SK-N-SH (cell line): ENCODE results near the gene ZC3HAV1L. TPM values are rescaled to one million over a fixed set of nuclear protein-coding genes. Genes with fewer than 3 reads are reported as not detected.

Experiments
- CTCF ChIA-PET: fragments of 300-600, 350-600 bp; formaldehyde crosslinking; extraction: SDS; loops from one replicate; lab custom pipeline; 2021; lab: Yijun Ruan, JAX
- POLR2A ChIA-PET: fragments of 350-600 bp; sonication (Branson Sonifier 250); formaldehyde crosslinking; extraction: SDS; loops from one replicate; lab custom pipeline; 2020; ENCODE audit warnings: antibody characterized with exemption, inconsistent platforms; lab: Yijun Ruan, JAX
- DNase-seq: peaks from one replicate; pipeline ENCODE4 v3.0.0; 2012
- H2AFZ ChIP-seq: fragments of 200-600 bp; sonication (generic); 2 replicates; pipeline ENCODE4 v1.8.1; 2016; ENCODE audit warnings: antibody characterized with exemption, mild to moderate bottlenecking, low read depth
- H3F3A ChIP-seq: fragments of 200-600 bp; sonication (generic); replicated peaks from 2 replicates; pipeline ENCODE3; 2016; ENCODE audit warnings: antibody characterized with exemption, mild to moderate bottlenecking; ENCODE audit not compliant: insufficient read depth
- H3K27ac ChIP-seq, 2 experiments: fragments of 200-500 bp in 1 of 2; fragments of 200-600 bp in 1 of 2; sonication (Bioruptor generic) in 1 of 2; sonication (generic), shearing (Covaris generic) in 1 of 2; 2 replicates each; pipeline versions ENCODE4 v1.5.1 to v1.6.1; 2014 to 2016; ENCODE audit warnings: low read depth in 2 of 2, inconsistent platforms in 1 of 2, low read length in 1 of 2, mild to moderate bottlenecking in 1 of 2, mixed read lengths in 1 of 2
- H3K27me3 ChIP-seq: fragments of 200-600 bp; sonication (generic), shearing (Covaris generic); 2 replicates; pipeline ENCODE4 v1.6.1; 2016; ENCODE audit warnings: mixed run types; ENCODE audit not compliant: insufficient read depth
- H3K36me3 ChIP-seq, 2 experiments: fragments of 200-500 bp in 1 of 2; fragments of 200-600 bp in 1 of 2; sonication (Bioruptor generic) in 1 of 2; sonication (generic) in 1 of 2; replicated peaks in 1 of 2; 2 replicates each; pipeline versions ENCODE3 to v1.5.1; 2014 to 2016; ENCODE audit warnings: low read length in 1 of 2, mild to moderate bottlenecking in 1 of 2; ENCODE audit not compliant: insufficient read depth in 2 of 2, control insufficient read depth in 1 of 2
- H3K4me1 ChIP-seq, 2 experiments: fragments of 200-500 bp in 1 of 2; fragments of 200-600 bp in 1 of 2; sonication (Bioruptor generic) in 1 of 2; sonication (generic), shearing (Covaris generic) in 1 of 2; 2 replicates each; pipeline versions ENCODE4 v1.5.1 to v1.6.1; 2014 to 2016; ENCODE audit warnings: low read depth in 1 of 2, low read length in 1 of 2, mixed run types in 1 of 2; ENCODE audit not compliant: insufficient read depth in 2 of 2, control insufficient read depth in 1 of 2
- H3K4me2 ChIP-seq: fragments of 200-600 bp; sonication (generic), shearing (Covaris generic); 2 replicates; pipeline ENCODE4 v1.6.1; 2017; ENCODE audit warnings: mixed run types
- H3K4me3 ChIP-seq, 2 experiments: fragments of 200-500 bp in 1 of 2; fragments of 200-600 bp in 1 of 2; sonication (Bioruptor generic) in 1 of 2; sonication (generic), shearing (Covaris generic) in 1 of 2; 2 replicates each; pipeline versions ENCODE4 v1.5.1 to v1.8.1; 2014 to 2016; ENCODE audit warnings: low read depth in 2 of 2, inconsistent platforms in 1 of 2, low read length in 1 of 2, mild to moderate bottlenecking in 1 of 2, mixed read lengths in 1 of 2, moderate library complexity in 1 of 2
- H3K79me2 ChIP-seq: fragments of 200-600 bp; sonication (generic); 2 replicates; pipeline ENCODE4 v1.8.1; 2017; ENCODE audit warnings: mild to moderate bottlenecking; ENCODE audit not compliant: insufficient read depth
- H3K9ac ChIP-seq: fragments of 200-600 bp; sonication (generic); 2 replicates; pipeline ENCODE4 v1.6.1; 2017; ENCODE audit warnings: mixed run types
- H3K9me2 ChIP-seq: fragments of 200-600 bp; sonication (generic); 2 replicates; pipeline ENCODE4 v1.6.1; 2017; ENCODE audit warnings: mixed run types
- H3K9me3 ChIP-seq: fragments of 200-600 bp; sonication (generic); 2 replicates; pipeline ENCODE4 v1.6.1; 2017; ENCODE audit warnings: mixed run types, mild to moderate bottlenecking, moderate library complexity
- H4K20me1 ChIP-seq: fragments of 200-600 bp; sonication (generic); 2 replicates; pipeline ENCODE4 v1.6.1; 2017; ENCODE audit warnings: mild to moderate bottlenecking, mixed run types; ENCODE audit not compliant: insufficient read depth
- CHD2 ChIP-seq: fragments of 150-350 bp; IDR thresholded peaks from 2 replicates; pipeline ENCODE4 v1.6.1; 2018; ENCODE audit warnings: low read length; ENCODE audit not compliant: partially characterized antibody
- CTCF ChIP-seq: fragments of 200-600 bp; sonication (generic); IDR thresholded peaks from 2 replicates; pipeline ENCODE4 v1.6.1; 2017; ENCODE audit warnings: antibody characterized with exemption, mild to moderate bottlenecking, moderate library complexity
- EP300 ChIP-seq, 2 experiments: IDR thresholded peaks; 2 replicates each; pipeline versions ENCODE4 v1.4.0 to v1.6.1; 2012; ENCODE audit warnings: borderline replicate concordance in 1 of 2, low read depth in 1 of 2, low read length in 1 of 2
- EZH2phosphoT487 ChIP-seq: fragments of 200-600 bp; sonication (generic); IDR thresholded peaks from 2 replicates; pipeline ENCODE4 v1.6.1; 2017; ENCODE audit warnings: low read depth, mixed run types, mild to moderate bottlenecking, antibody characterized with exemption, moderate library complexity, borderline replicate concordance
- FOSL2 ChIP-seq: IDR thresholded peaks from 2 replicates; pipeline ENCODE4 v1.4.0; 2012; ENCODE audit warnings: low read depth, mild to moderate bottlenecking, moderate library complexity, borderline replicate concordance
- FOXJ3 ChIP-seq: sonication (generic); formaldehyde crosslinking; IDR thresholded peaks from 2 replicates; pipeline ENCODE4 v1.5.1; 2020; ENCODE audit warnings: mild to moderate bottlenecking, missing genetic modification reagents
- GABPA ChIP-seq: IDR thresholded peaks from 2 replicates; pipeline ENCODE4 v1.4.0; 2012; ENCODE audit warnings: low read depth, mild to moderate bottlenecking
- MAX ChIP-seq: IDR thresholded peaks from 2 replicates; pipeline ENCODE4 v1.4.0; 2012; ENCODE audit warnings: low read depth
- MXI1 ChIP-seq: IDR thresholded peaks from 2 replicates; pipeline ENCODE4 v1.6.1; 2012; ENCODE audit warnings: mild to moderate bottlenecking, low read depth, low read length, improper control_type of control experiment
- PBX3 ChIP-seq: IDR thresholded peaks from 2 replicates; pipeline ENCODE4; 2012
- POLR2AphosphoS5 ChIP-seq: IDR thresholded peaks from 2 replicates; pipeline ENCODE4 v1.6.1; 2012; ENCODE audit warnings: low read depth, low read length
- RAD21 ChIP-seq: IDR thresholded peaks from 2 replicates; pipeline ENCODE4 v1.6.1; 2012; ENCODE audit warnings: mild to moderate bottlenecking, low read length
- REST ChIP-seq: IDR thresholded peaks from 2 replicates; pipeline ENCODE4 v1.6.1; 2012; ENCODE audit warnings: mild to moderate bottlenecking, low read depth, low read length, moderate library complexity
- RFX5 ChIP-seq: IDR thresholded peaks from 2 replicates; pipeline ENCODE4 v1.6.1; 2012; ENCODE audit warnings: mild to moderate bottlenecking, improper control_type of control experiment, low read length
- RXRA ChIP-seq: IDR thresholded peaks from 2 replicates; pipeline ENCODE4 v1.4.0; 2012; ENCODE audit warnings: low read depth, mild to moderate bottlenecking, borderline replicate concordance
- SIN3A ChIP-seq: IDR thresholded peaks from 2 replicates; pipeline ENCODE4 v1.6.1; 2012; ENCODE audit warnings: low read depth, mild to moderate bottlenecking, low read length, moderate library complexity, borderline replicate concordance
- TEAD4 ChIP-seq: IDR thresholded peaks from 2 replicates; pipeline ENCODE4 v1.4.0; 2012; ENCODE audit warnings: mild to moderate bottlenecking, borderline replicate concordance; ENCODE audit not compliant: insufficient read depth
- USF1 ChIP-seq: IDR thresholded peaks from 2 replicates; pipeline ENCODE4 v1.4.0; 2012; ENCODE audit warnings: low read depth, borderline replicate concordance
- USF2 ChIP-seq: fragments of 150-350 bp; IDR thresholded peaks from 2 replicates; pipeline ENCODE4 v1.6.1; 2017; ENCODE audit warnings: antibody characterized with exemption, low read length, low read depth, borderline replicate concordance
- YY1 ChIP-seq: IDR thresholded peaks from 2 replicates; pipeline ENCODE4 v1.4.0; 2012; ENCODE audit warnings: low read depth, mild to moderate bottlenecking
- WGBS: methylation state at CpG from one replicate; pipeline ENCODE4 v1.1.6; 2017; ENCODE audit warnings: low lambda C conversion rate; 5-methylcytosine and 5-hydroxymethylcytosine counted together
- polyA plus RNA-seq, 3 experiments: library from polyadenylated mRNA; depleted of rRNA; stranded (reverse); fragments of >200 nt; gene quantifications; 2 replicates each; pipeline ENCODE4 v1.2.3, GENCODE V29; 2012

The ZC3HAV1L gene
- polyA plus RNA-seq, 1 of the 3 experiments (the other 2 are of a cell fraction), result 9.7 TPM

- POLR2A ChIA-PET, result no interaction called here
- 90% methylated on average over 5 of the region's 5 CpGs for WGBS
- no peak overlapping the region for H3K4me2 ChIP-seq
- H3K9ac ChIP-seq, result no peak overlapping the region
- no peaks in the 10 kb centered on the region for H3K9me3 ChIP-seq
- H3F3A ChIP-seq, result no peaks in the 10 kb centered on the region
- H3K9me2 ChIP-seq, result no peaks in the 10 kb centered on the region
- CTCF ChIA-PET, result interaction anchor here (1.3 to 10.1 kb wide), 3 partner anchors 14 to 175 kb away, joined by 5 to 84 read pairs (median 7); no protein-coding TSS in a partner anchor
- DNase-seq, result no peak
- no peaks in the 10 kb centered on the region for H3K79me2 ChIP-seq
- H4K20me1 ChIP-seq, result no peaks in the 10 kb centered on the region
- H3K27ac ChIP-seq, result no peak overlapping the region
- no peak for TF ChIP-seq REST
- no peak for TF ChIP-seq SIN3A
- TF ChIP-seq USF2, result no peak
- TF ChIP-seq USF1, result no peak
- no peak for TF ChIP-seq RAD21
- no peak for TF ChIP-seq PBX3
- TF ChIP-seq CTCF, result no peak
- no peak for TF ChIP-seq EP300 (IDR thresholded peaks at IDR 0.05; ENCODE audit: borderline replicate concordance in 1 of 2, low read depth in 1 of 2, low read length in 1 of 2)
- TF ChIP-seq MAX, result no peak
- no peak for TF ChIP-seq FOSL2
- no peak for TF ChIP-seq CHD2
- TF ChIP-seq TEAD4, result no peak
- TF ChIP-seq YY1, result no peak
- TF ChIP-seq FOXJ3 (CRISPR knock-in tag), result no peak
- no peak for TF ChIP-seq EZH2phosphoT487
- TF ChIP-seq MXI1, result no peak
- no peak for TF ChIP-seq RXRA
- no peak for TF ChIP-seq POLR2AphosphoS5
- TF ChIP-seq GABPA, result no peak
- TF ChIP-seq RFX5, result no peak
- H3K4me3 ChIP-seq, result no peak overlapping the region
- H3K36me3 ChIP-seq, result peaks cover 35 to 45% of the 10 kb centered on the region in 2 experiments
- no peaks in the 10 kb centered on the region for H3K4me1 ChIP-seq
- no peak overlapping the region for H2AFZ ChIP-seq
- no peaks in the 10 kb centered on the region for H3K27me3 ChIP-seq
Observed at GRCh38 chr7:139061416-139061815, 25.6 kb upstream of the ZC3HAV1L start.
